Measurements from ENCODE around the gene GALK1.

GALK1 gene

GRCh38 chr17:75748706-75749105 lies 16.3 kb downstream of the GALK1 start:
- no peak for DNase-seq

GRCh38 chr17:75743625-75744206 lies 21.3 kb downstream of the GALK1 start:
- no peak for DNase-seq

DNA sequence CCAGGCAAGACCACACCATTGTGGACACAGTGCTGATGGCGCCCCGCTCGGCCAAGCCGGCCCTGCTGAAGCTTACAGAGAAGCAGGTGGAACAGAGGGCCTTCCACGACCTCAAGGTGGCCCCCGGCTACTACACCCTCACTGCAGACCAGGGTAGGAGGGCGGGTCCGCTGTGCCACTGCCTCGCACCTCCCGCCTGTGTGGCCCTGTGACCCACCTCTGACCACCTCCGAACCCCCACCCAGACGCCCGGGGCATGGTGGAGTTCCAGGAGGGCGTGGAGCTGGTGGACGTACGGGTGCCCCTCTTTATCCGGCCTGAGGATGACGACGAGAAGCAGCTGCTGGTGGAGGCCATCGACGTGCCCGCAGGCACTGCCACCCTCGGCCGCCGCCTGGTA lies 22.7 kb downstream of the GALK1 start:
- DNase-seq = no peak

DNA sequence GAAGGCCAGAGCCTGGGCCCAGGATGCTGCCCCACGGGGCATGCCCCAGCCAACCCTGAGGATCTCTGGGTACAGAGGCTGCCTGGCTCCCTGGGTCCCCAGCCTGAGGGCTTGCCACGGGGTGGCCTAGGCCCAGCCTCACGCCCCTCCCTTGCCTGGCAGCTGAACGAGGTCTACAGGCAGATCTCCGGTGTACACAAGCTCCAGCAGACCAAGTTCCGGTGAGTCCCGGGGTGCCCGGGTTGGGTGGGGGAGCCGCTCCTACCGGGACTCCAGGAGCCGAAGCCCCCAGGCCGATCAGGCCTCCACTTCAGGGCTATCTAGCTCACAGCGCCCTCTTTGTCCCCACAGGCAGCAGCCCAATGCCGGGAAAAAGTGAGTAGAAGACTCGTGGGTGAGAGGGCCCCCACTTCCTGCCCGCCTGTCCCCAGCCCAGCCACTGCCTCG lies 24.3 kb downstream of the GALK1 start:
- DNase-seq = no peak

DNA sequence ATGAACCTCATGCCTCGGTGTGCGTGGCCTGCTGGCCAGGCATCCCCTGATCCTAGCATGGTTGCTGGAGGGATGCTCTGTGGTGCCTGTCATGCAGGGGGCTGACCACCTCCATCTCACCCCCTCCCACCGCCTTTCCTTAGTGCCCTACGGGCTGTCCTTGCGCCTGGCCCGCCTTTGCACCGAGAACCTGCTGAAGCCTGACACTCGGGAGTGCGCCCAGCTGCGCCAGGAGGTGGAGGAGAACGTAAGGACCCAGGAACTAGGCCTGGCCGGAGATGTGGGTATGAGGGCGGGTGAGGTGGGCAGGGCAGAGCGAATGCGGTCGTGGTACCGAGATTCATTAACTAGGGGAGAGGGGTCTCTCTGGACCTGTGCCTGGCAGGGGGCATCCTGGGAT lies 24.8 kb downstream of the GALK1 start:
- no peak for DNase-seq

GRCh38 chr17:75739801-75740200 lies 25.2 kb downstream of the GALK1 start:
- no peak for DNase-seq

- no peak for DNase-seq
Measured at GRCh38 chr17:75739174-75739573, 25.8 kb downstream of the GALK1 start.

- no peak for DNase-seq
Measured at GRCh38 chr17:75738218-75738802, 26.7 kb downstream of the GALK1 start.

DNA sequence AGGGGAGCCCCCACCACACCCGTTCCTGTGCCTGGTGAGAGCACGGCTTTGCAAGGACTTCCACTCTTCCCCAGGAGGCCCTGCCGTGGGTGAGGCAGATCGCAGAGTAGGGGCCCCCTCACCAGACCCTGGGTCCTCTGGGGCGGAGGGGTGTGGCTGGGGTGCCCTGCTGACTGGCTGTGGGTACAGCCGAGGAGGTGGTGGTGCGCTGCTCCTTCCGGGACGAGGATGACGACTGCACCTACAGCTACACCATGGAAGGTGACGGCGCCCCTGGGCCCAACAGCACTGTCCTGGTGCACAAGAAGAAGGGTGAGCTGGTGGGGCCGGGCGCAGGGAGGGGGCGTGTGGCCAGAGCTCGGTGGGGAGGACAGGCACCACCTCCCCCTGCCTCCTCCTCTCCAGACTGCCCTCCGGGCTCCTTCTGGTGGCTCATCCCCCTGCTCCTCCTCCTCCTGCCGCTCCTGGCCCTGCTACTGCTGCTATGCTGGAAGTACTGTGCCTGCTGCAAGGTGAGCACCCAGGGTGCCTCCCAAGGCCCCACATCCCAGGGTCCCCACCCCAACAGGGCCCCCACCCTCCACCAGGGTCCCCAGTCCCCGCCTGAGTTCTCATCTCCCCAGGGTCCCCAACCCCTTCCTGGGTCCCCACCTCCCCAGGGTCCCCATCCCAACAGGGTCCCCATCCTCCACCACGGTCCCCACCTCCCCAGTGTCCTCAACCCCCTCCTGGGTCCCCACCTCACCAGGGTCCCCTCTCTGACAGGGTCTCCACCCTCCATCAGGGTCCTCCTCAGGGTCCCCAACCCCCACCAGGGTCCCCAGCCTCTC lies 27.6 kb downstream of the GALK1 start:
- DNase-seq = no peak

DNA sequence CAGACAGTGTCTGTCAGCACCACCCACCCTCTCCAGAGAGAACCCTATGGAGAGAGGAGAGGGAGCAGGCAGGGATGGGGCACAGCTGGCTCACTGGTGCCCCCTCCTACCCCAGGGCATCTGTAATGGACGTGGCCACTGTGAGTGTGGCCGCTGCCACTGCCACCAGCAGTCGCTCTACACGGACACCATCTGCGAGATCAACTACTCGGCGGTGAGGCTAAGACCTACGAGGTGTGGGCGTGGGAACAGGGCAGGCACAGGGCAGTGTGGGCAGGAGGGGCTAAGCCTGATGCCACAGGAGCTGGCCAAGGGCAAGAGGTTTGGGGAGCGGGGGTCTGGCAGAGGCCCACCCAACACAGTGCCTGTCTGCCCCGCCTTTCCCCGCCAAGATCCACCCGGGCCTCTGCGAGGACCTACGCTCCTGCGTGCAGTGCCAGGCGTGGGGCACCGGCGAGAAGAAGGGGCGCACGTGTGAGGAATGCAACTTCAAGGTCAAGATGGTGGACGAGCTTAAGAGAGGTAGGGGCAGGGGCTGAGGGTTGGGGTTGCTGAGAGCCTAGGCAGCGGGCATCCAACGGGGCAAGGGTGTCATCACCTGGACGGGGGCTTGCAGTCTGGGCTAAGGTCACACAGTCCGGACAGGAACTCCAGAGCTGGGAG lies 28.7 kb downstream of the GALK1 start:
- no peak for DNase-seq

GRCh38 chr17:75734674-75735294 lies 30.2 kb downstream of the GALK1 start:
- DNase-seq = no peak

GRCh38 chr17:75733471-75733870 lies 31.5 kb downstream of the GALK1 start:
- no peak for DNase-seq

- DNase-seq = no peak
Measured at GRCh38 chr17:75731716-75732498, 33.1 kb downstream of the GALK1 start.

- no peak for DNase-seq
Measured at GRCh38 chr17:75731086-75731715, 33.8 kb downstream of the GALK1 start.

- no peak for DNase-seq
Measured at GRCh38 chr17:75730065-75730464, 34.9 kb downstream of the GALK1 start.

- no peak for DNase-seq
Measured at GRCh38 chr17:75729351-75729750, 35.6 kb downstream of the GALK1 start.

DNA sequence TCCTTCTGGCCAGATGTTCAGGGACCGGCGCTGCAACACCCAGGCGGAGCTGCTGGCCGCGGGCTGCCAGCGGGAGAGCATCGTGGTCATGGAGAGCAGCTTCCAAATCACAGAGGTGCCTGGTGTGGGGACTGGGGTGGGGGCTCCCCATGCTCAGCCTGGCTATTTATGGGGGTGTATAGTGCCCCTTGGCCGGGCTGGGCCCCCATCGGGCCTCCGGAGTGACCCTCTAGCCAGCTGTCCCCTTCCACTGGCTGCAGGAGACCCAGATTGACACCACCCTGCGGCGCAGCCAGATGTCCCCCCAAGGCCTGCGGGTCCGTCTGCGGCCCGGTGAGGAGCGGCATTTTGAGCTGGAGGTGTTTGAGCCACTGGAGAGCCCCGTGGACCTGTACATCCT lies 37.6 kb downstream of the GALK1 start:
- no peak for DNase-seq

DNA sequence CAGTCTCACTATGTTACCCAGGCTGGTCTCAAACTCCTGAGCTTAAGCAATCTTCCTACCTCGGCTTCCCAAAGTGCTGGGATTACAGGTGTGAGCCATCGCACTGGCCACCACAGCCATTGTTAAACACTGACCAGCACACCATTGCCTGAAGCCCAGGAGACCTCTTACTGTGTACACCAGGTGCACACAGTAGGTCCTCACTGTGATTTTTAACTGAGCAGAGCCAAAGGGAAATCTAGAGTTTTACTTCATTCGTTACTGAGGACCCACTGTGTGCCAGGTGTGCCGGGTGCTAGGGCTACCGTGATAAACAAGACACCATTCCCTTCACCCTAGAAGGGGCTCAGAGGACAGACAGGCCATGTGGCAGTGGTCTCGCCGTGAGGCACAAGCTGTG lies 39.5 kb downstream of the GALK1 start:
- no peak for DNase-seq

DNA sequence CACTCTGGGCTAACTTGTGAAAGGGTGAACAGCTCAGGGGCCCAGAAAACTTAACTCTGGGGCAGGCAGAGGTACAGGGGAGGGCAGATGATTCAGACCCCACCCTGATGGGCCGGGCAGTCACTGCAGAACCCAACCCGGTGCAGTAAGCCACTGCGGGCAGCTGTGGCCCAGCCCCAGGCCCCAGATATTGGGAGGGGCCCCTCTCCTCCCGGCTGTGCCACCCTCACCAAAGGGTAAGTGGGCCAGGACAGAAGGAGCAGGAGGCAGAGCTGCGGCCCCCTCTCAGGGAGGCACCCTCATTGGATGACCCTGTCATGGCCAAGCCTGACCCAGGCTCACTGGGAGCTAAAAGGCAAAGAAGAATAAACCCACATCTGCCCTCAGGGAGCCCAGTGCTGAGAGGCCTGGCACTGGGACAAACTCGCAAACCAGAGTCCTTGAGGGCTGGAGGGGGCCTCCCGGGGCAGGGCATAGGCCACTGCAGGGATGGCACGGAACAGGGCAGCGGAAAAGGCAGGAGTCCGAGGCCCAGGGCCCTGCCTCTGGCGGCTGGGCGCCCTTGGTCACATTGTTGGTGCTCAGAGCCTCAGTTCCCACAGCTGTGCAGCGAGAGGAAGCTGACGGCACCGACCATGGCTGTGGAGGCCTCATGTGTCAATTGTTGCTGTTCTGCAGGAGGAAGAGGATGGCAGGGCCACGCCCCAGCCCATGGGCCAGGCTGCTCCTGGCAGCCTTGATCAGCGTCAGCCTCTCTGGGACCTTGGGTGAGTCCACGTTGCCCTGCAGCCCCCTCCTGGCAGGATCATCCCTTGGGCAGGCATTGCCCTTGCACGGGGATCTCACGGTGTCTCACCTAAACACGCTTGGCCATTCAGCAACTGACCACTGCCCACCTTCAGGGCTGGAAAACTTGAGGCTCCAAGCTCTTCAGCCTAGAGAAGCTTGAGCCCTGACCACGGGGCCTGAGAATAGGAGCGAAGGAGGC lies 40.7 kb downstream of the GALK1 start:
- DNase-seq = no peak

GRCh38 chr17:75723171-75723930 lies 41.6 kb downstream of the GALK1 start:
- DNase-seq = no peak

Data from NCI-H1417 treated with DMSO at 0.1 percent for 48 hours (cell line).